Esophagus muscularis mucosa (tissue), 4 donors: Measurements from ENCODE around the gene UBAC2. TPM values are rescaled to one million over a fixed set of nuclear protein-coding genes. Genes with fewer than 3 reads are reported as not detected.

Experiments used
- DNase-seq: peaks from one replicate; pipeline ENCODE4 v3.0.0-alpha.2; 2017; ENCODE audit errors: extremely low spot score
- H3K27ac ChIP-seq, 4 donors: fragments of 200-600 bp; sonication (generic); replicated peaks in 1 of 4; 1 replicate in 3 of 4; 2 replicates in 1 of 4; pipeline ENCODE4 v1.5.1; 2016 to 2019; ENCODE audit warnings: mild to moderate bottlenecking in 1 of 4
- H3K27me3 ChIP-seq, 4 donors: fragments of 200-600 bp; sonication (generic); one replicate each; pipeline versions ENCODE4 v1.5.1 to v1.6.0; 2016 to 2019
- H3K36me3 ChIP-seq, 4 donors: fragments of 200-600 bp; sonication (generic); one replicate each; pipeline ENCODE4 v1.5.1; 2016 to 2019
- H3K4me1 ChIP-seq, 4 donors: fragments of 200-600 bp; sonication (generic); one replicate each; pipeline ENCODE4 v1.5.1; 2016 to 2019
- H3K4me3 ChIP-seq, 4 donors: fragments of 200-600 bp; sonication (generic); 1 replicate in 2 of 4; 2 replicates in 2 of 4; pipeline ENCODE4 v1.5.1; 2016 to 2019; ENCODE audit warnings: mild to moderate bottlenecking in 4 of 4, moderate library complexity in 1 of 4
- H3K9me3 ChIP-seq, 4 donors: fragments of 200-600 bp; sonication (generic); 1 replicate in 3 of 4; 2 replicates in 1 of 4; pipeline ENCODE4 v1.5.1; 2016 to 2019
- CTCF ChIP-seq, 3 experiments: fragments of 200-600 bp in 2 of 3; fragments of 450-650 bp in 1 of 3; sonication (generic) in 2 of 3; IDR thresholded peaks; one replicate each; pipeline ENCODE4 v1.5.1; 2017 to 2019; ENCODE audit warnings: antibody characterized with exemption in 3 of 3, mild to moderate bottlenecking in 2 of 3, moderate library complexity in 1 of 3
- EP300 ChIP-seq: sonication (generic); formaldehyde crosslinking; IDR thresholded peaks from one replicate; pipeline ENCODE4 v1.6.1; 2017; ENCODE audit warnings: antibody characterized with exemption
- POLR2A ChIP-seq: fragments of 450-650 bp; IDR thresholded peaks from one replicate; pipeline ENCODE4 v1.6.1; 2017; ENCODE audit warnings: antibody characterized with exemption, moderate library complexity, mild to moderate bottlenecking, low read depth
- POLR2AphosphoS5 ChIP-seq, 2 donors: sonication (generic); formaldehyde crosslinking; IDR thresholded peaks; one replicate each; pipeline ENCODE4 v1.6.1; 2017; ENCODE audit warnings: antibody characterized with exemption in 2 of 2
- WGBS: methylation state at CpG from one replicate; pipeline ENCODE4 v1.1.5; 2018; 5-methylcytosine and 5-hydroxymethylcytosine counted together
- intact Hi-C: fragments of 100-400 bp; cut with DNase I; formaldehyde crosslinking; loops from one replicate; pipeline ENCODE4 v1.15.1; 2023
- total RNA-seq, 4 donors: library from RNA; depleted of rRNA; stranded (reverse); fragments of >200 nt; gene quantifications; one replicate each; pipeline versions ENCODE4 v1.1.0 to v1.2.1, GENCODE V29; 2016

The UBAC2 gene
- total RNA-seq, 4 donors from 2014 or later, result 42.6 to 62.1 (median 50.9) TPM

DNA sequence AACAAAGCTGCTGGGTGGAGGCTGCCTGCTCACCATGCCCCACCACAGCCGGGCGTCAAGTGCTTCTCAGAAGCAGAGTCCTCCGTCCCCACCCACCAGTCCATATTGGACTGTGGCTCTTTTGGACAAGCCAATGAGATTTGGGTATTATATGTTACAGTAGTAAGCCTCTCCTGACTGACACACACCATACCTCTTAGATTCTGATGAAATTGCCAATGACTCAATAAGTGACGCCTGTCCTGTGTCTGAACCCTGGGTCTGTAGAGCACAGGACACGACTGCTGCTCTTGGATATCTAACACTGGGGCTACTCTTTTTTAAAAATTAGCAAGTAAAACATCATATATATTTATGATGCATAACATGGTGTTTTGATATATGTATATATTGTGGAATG lies 44.8 kb upstream of the UBAC2 start:
- intact Hi-C loops, result no loop called here
- H3K27ac ChIP-seq, result no peak overlapping the region
- no peak overlapping the region for H3K4me3 ChIP-seq
- WGBS, result 92% methylated on average over 5 of the region's 5 CpGs
- no peaks in the 10 kb centered on the region for H3K27me3 ChIP-seq
- H3K9me3 ChIP-seq, result no peaks in the 10 kb centered on the region
- H3K4me1 ChIP-seq, result no peaks in the 10 kb centered on the region
- no peaks in the 10 kb centered on the region for H3K36me3 ChIP-seq
- TF ChIP-seq CTCF (IDR thresholded peaks at IDR 0.05) (no peak), POLR2A (no peak), EP300 (no peak), POLR2AphosphoS5 (IDR thresholded peaks at IDR 0.05) (no peak)
- DNase-seq, result no peak

DNA sequence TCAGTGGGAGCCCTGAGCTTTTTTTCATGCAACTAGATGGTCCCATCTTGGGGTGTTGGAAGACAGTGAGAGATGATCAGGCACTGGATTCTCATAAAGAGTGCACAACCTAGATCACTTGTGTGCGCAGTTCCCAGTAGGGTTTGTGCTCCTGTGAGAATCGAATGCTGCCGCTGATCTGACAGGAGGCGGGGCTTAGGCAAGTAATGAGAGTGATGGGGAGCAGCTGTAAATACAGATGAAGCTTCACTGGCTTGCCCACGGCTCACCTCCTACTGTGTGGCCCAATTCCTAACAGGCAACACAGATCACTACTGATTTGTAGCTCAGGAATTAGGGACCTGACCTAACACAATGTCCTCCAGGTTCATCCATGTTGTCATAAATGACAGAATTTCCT lies 43.6 kb upstream of the UBAC2 start:
- H3K9me3 ChIP-seq, result no peaks in the 10 kb centered on the region
- H3K36me3 ChIP-seq, result no peaks in the 10 kb centered on the region
- DNase-seq, result no peak
- H3K4me3 ChIP-seq, result no peak overlapping the region
- WGBS, result 70% methylated on average over 5 of the region's 5 CpGs
- no peak overlapping the region for H3K27ac ChIP-seq
- H3K4me1 ChIP-seq, result no peaks in the 10 kb centered on the region
- no peaks in the 10 kb centered on the region for H3K27me3 ChIP-seq
- intact Hi-C loops, result no loop called here
- no peak for TF ChIP-seq POLR2A
- no peak for TF ChIP-seq EP300
- no peak for TF ChIP-seq CTCF (IDR thresholded peaks at IDR 0.05)
- TF ChIP-seq POLR2AphosphoS5 (IDR thresholded peaks at IDR 0.05), result no peak

GRCh38 chr13:99158846-99159245 lies 41.8 kb upstream of the UBAC2 start:
- no peaks in the 10 kb centered on the region for H3K4me1 ChIP-seq
- DNase-seq, result no peak
- H3K27ac ChIP-seq, result no peak overlapping the region
- H3K4me3 ChIP-seq, result no peak overlapping the region
- H3K9me3 ChIP-seq, result no peaks in the 10 kb centered on the region
- no peaks in the 10 kb centered on the region for H3K36me3 ChIP-seq
- intact Hi-C loops, result no loop called here
- TF ChIP-seq CTCF (IDR thresholded peaks at IDR 0.05) (no peak), POLR2A (no peak), EP300 (no peak), POLR2AphosphoS5 (IDR thresholded peaks at IDR 0.05) (no peak)
- no peaks in the 10 kb centered on the region for H3K27me3 ChIP-seq
- WGBS, result 71% methylated on average over 8 of the region's 8 CpGs

DNA sequence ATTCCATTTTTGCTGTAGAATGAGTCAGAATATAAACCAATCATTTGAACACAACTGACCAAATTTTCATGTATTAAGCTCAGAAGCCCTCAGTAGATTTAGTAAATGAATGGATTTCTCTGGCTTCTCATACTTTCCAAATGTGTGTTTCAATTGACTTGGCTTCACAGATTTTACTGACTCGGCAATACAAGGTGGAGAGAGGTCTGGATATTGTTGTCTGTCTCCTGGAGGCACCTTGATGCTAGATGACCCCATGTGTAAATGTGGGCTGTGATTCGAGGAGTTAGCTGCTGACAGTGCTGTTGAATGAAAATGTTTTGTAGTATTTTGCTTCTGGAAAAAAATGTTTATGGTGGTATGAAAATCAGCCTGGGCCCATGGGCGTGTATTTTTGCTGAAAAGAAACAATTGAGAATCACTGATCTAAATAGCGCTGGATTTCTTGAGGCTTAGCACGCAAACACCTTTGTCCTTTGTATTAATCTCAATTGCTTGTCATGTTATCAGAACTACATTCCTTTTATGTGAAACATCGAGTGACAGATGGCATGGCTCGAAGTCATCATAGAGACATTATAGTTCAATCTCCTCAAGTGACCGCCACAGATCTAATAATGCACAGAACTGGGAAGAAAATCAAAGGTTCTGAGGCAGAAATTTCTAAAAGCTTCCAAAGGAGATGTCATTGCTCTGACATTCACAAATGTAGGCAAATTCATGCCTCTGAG lies 41.2 kb upstream of the UBAC2 start:
- no peaks in the 10 kb centered on the region for H3K27me3 ChIP-seq
- H3K9me3 ChIP-seq, result no peaks in the 10 kb centered on the region
- H3K36me3 ChIP-seq, result no peaks in the 10 kb centered on the region
- intact Hi-C loops, result no loop called here
- no peak overlapping the region for H3K4me3 ChIP-seq
- H3K27ac ChIP-seq, result no peak overlapping the region
- TF ChIP-seq EP300, result no peak
- TF ChIP-seq POLR2AphosphoS5 (IDR thresholded peaks at IDR 0.05), result no peak
- TF ChIP-seq CTCF (IDR thresholded peaks at IDR 0.05), result no peak
- TF ChIP-seq POLR2A, result no peak
- H3K4me1 ChIP-seq, result no peaks in the 10 kb centered on the region
- WGBS, result 73% methylated on average over 8 of the region's 8 CpGs
- DNase-seq, result peak; percentile 24

DNA sequence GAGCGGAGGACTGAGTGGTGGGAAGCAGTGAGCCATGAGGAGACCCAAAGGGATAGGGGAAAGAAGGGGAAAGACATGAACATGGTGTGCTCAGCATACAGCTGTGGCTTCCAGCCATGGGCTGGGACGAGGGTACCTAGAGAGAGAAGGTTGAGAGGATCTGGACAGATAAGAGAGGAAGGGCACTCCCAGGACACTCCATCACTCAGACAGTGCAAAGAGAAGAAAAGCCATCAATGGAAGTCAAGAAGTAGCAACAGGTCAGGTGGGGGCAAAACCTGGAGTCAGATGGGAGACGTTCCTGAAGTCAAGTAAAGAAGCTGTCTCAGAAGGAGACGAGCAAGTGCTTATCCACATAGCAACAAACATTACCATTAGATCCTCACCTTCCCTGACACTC lies 40.2 kb upstream of the UBAC2 start:
- 87% methylated on average over 4 of the region's 4 CpGs for WGBS
- H3K36me3 ChIP-seq, result no peaks in the 10 kb centered on the region
- H3K4me1 ChIP-seq, result no peaks in the 10 kb centered on the region
- H3K27ac ChIP-seq, result no peak overlapping the region
- no peak overlapping the region for H3K4me3 ChIP-seq
- H3K27me3 ChIP-seq, result no peaks in the 10 kb centered on the region
- H3K9me3 ChIP-seq, result no peaks in the 10 kb centered on the region
- TF ChIP-seq POLR2AphosphoS5 (IDR thresholded peaks at IDR 0.05) (no peak), EP300 (no peak), POLR2A (no peak), CTCF (IDR thresholded peaks at IDR 0.05) (no peak)
- intact Hi-C loops, result no loop called here
- peak; percentile 88 for DNase-seq
